Memory B cell (primary cell): ENCODE data around the gene ETV7.
A peak's percentile ranks its signal among the peaks of the same experiment; 100 is the strongest.
"Not testable (repeated sequence)": the region's sequence is repeated elsewhere in the genome, so short reads cannot be mapped to it uniquely, and the experiment has no call there.

Experiments used
- ATAC-seq: fragments of 150-1000 bp; cut with Tn5 transposase; 2 replicates; pipeline ENCODE4 v1.10.0; 2021; ENCODE audit warnings: low read depth, mild to moderate bottlenecking, moderate library complexity
- DNase-seq, 2 donors: peaks; one replicate each; pipeline ENCODE4 v3.0.0; 2022; ENCODE audit warnings: low spot score in 2 of 2
- H3K27ac Mint-ChIP-seq: one replicate; pipeline ENCODE4 v1.8.0; 2022; ENCODE audit warnings: mild to moderate bottlenecking, moderate library complexity, mixed read lengths
- H3K27me3 Mint-ChIP-seq: one replicate; pipeline ENCODE4 v1.8.0; 2022; ENCODE audit warnings: mixed read lengths
- H3K36me3 Mint-ChIP-seq: one replicate; pipeline ENCODE4 v1.8.0; 2022; ENCODE audit warnings: mild to moderate bottlenecking, mixed read lengths
- H3K4me1 Mint-ChIP-seq: one replicate; pipeline ENCODE4 v1.8.0; 2022; ENCODE audit warnings: mixed read lengths
- H3K4me3 Mint-ChIP-seq: one replicate; pipeline ENCODE4 v1.8.0; 2022; ENCODE audit warnings: mild to moderate bottlenecking, moderate library complexity, mixed read lengths
- H3K9me3 Mint-ChIP-seq: one replicate; pipeline ENCODE4 v1.8.0; 2022; ENCODE audit warnings: mixed read lengths

The ETV7 gene

GRCh38 chr6:36409718-36410117, 22.2 kb upstream of the ETV7 start:
- not testable (repeated sequence) for H3K27me3 Mint-ChIP-seq, DNase-seq, H3K9me3 Mint-ChIP-seq, H3K36me3 Mint-ChIP-seq, H3K4me1 Mint-ChIP-seq, H3K4me3 Mint-ChIP-seq, ATAC-seq, H3K27ac Mint-ChIP-seq

GRCh38 chr6:36404164-36404563, 16.7 kb upstream of the ETV7 start:
- Mint-ChIP-seq H3K4me1 (peaks cover 7% of the 10 kb centered on the region), H3K4me3 (no peak overlapping the region), H3K9me3 (no peaks in the 10 kb centered on the region), H3K27ac (no peak overlapping the region), H3K36me3 (peaks cover 2% of the 10 kb centered on the region), H3K27me3 (peaks cover 13% of the 10 kb centered on the region)
- DNase-seq (no peak), ATAC-seq (no peak)

GRCh38 chr6:36402481-36402880, 15.0 kb upstream of the ETV7 start:
- ATAC-seq, result no peak
- no peak for DNase-seq
- Mint-ChIP-seq H3K4me1 (peaks cover 7% of the 10 kb centered on the region), H3K9me3 (no peaks in the 10 kb centered on the region), H3K4me3 (no peak overlapping the region), H3K36me3 (peaks cover 2% of the 10 kb centered on the region), H3K27ac (no peak overlapping the region), H3K27me3 (peaks cover 16% of the 10 kb centered on the region)

GRCh38 chr6:36399970-36400369, 12.5 kb upstream of the ETV7 start:
- peak; percentile 61 for ATAC-seq

GRCh38 chr6:36392621-36393020, 5.2 kb upstream of the ETV7 start:
- DNase-seq, result no peak
- H3K27ac Mint-ChIP-seq, result no peak overlapping the region
- peaks cover 16% of the 10 kb centered on the region for H3K27me3 Mint-ChIP-seq
- no peaks in the 10 kb centered on the region for H3K9me3 Mint-ChIP-seq
- H3K36me3 Mint-ChIP-seq, result no peaks in the 10 kb centered on the region
- no peak overlapping the region for H3K4me3 Mint-ChIP-seq
- peaks cover 5% of the 10 kb centered on the region for H3K4me1 Mint-ChIP-seq
- ATAC-seq, result no peak

More at GRCh38 chr6:36399970-36400369, 12.5 kb upstream of the ETV7 start:
- Mint-ChIP-seq H3K27ac (no peak overlapping the region), H3K27me3 (peaks cover 9% of the 10 kb centered on the region), H3K9me3 (no peaks in the 10 kb centered on the region), H3K36me3 (peaks cover 2% of the 10 kb centered on the region), H3K4me3 (no peak overlapping the region), H3K4me1 (peaks cover 7% of the 10 kb centered on the region)
- no peak for DNase-seq

GRCh38 chr6:36389353-36389752, 1.9 kb upstream of the ETV7 start:
- Mint-ChIP-seq H3K9me3 (no peaks in the 10 kb centered on the region), H3K4me3 (no peak overlapping the region), H3K27ac (no peak overlapping the region), H3K27me3 (peaks cover 22% of the 10 kb centered on the region), H3K36me3 (no peaks in the 10 kb centered on the region), H3K4me1 (peaks cover 14% of the 10 kb centered on the region)
- DNase-seq, result no peak
- ATAC-seq, result no peak

- H3K27ac Mint-ChIP-seq, result peak overlapping the region; percentile 21
- peak in 1 of 2 donors; percentile 32 for DNase-seq
- H3K27me3 Mint-ChIP-seq, result peaks cover 17% of the 10 kb centered on the region
- peak; percentile 54 for ATAC-seq
- no peaks in the 10 kb centered on the region for H3K36me3 Mint-ChIP-seq
- peaks cover 20% of the 10 kb centered on the region for H3K4me1 Mint-ChIP-seq
- no peaks in the 10 kb centered on the region for H3K9me3 Mint-ChIP-seq
- H3K4me3 Mint-ChIP-seq, result peak overlapping the region; percentile 80
Measured at GRCh38 chr6:36386495-36387439, 702 bp downstream of the ETV7 start.

- Mint-ChIP-seq H3K4me3 (no peak overlapping the region), H3K27ac (no peak overlapping the region), H3K36me3 (no peaks in the 10 kb centered on the region), H3K27me3 (peaks cover 11% of the 10 kb centered on the region), H3K9me3 (no peaks in the 10 kb centered on the region), H3K4me1 (peaks cover 20% of the 10 kb centered on the region)
- DNase-seq (no peak), ATAC-seq (no peak)
Measured at GRCh38 chr6:36384095-36384494, 3.4 kb downstream of the ETV7 start.

GRCh38 chr6:36383606-36384005, 3.9 kb downstream of the ETV7 start:
- Mint-ChIP-seq H3K36me3 (no peaks in the 10 kb centered on the region), H3K27ac (peak overlapping the region; percentile 56), H3K4me3 (no peak overlapping the region), H3K27me3 (peaks cover 11% of the 10 kb centered on the region), H3K4me1 (peaks cover 23% of the 10 kb centered on the region), H3K9me3 (no peaks in the 10 kb centered on the region)
- DNase-seq (no peak), ATAC-seq (no peak)

GRCh38 chr6:36382976-36383375, 4.5 kb downstream of the ETV7 start:
- DNase-seq (no peak), ATAC-seq (no peak)
- H3K9me3 Mint-ChIP-seq, result no peaks in the 10 kb centered on the region
- H3K36me3 Mint-ChIP-seq, result no peaks in the 10 kb centered on the region
- H3K4me3 Mint-ChIP-seq, result peak overlapping the region; percentile 37
- peaks cover 21% of the 10 kb centered on the region for H3K4me1 Mint-ChIP-seq
- peaks cover 6% of the 10 kb centered on the region for H3K27me3 Mint-ChIP-seq
- peak overlapping the region; percentile 56 for H3K27ac Mint-ChIP-seq

- Mint-ChIP-seq H3K4me3 (no peak overlapping the region), H3K36me3 (no peaks in the 10 kb centered on the region), H3K27me3 (peaks cover 3% of the 10 kb centered on the region), H3K27ac (no peak overlapping the region), H3K4me1 (peaks cover 17% of the 10 kb centered on the region), H3K9me3 (no peaks in the 10 kb centered on the region)
- no peak for ATAC-seq
- no peak for DNase-seq
Measured at GRCh38 chr6:36381502-36382389, 5.7 kb downstream of the ETV7 start.

GRCh38 chr6:36380166-36380565, 7.3 kb downstream of the ETV7 start:
- Mint-ChIP-seq H3K27ac (no peak overlapping the region), H3K27me3 (no peaks in the 10 kb centered on the region), H3K36me3 (no peaks in the 10 kb centered on the region), H3K4me3 (no peak overlapping the region), H3K4me1 (peaks cover 11% of the 10 kb centered on the region), H3K9me3 (no peaks in the 10 kb centered on the region)
- DNase-seq, result no peak
- ATAC-seq, result no peak

GRCh38 chr6:36378936-36379335, 8.5 kb downstream of the ETV7 start:
- H3K4me3 Mint-ChIP-seq, result no peak overlapping the region
- H3K27me3 Mint-ChIP-seq, result no peaks in the 10 kb centered on the region
- no peaks in the 10 kb centered on the region for H3K9me3 Mint-ChIP-seq
- H3K4me1 Mint-ChIP-seq, result peaks cover 11% of the 10 kb centered on the region
- ATAC-seq (no peak), DNase-seq (no peak)
- peak overlapping the region; percentile 22 for H3K27ac Mint-ChIP-seq
- no peaks in the 10 kb centered on the region for H3K36me3 Mint-ChIP-seq

- DNase-seq (no peak), ATAC-seq (no peak)
- peak overlapping the region; percentile 43 for H3K4me3 Mint-ChIP-seq
- H3K27me3 Mint-ChIP-seq, result no peaks in the 10 kb centered on the region
- H3K36me3 Mint-ChIP-seq, result no peaks in the 10 kb centered on the region
- H3K9me3 Mint-ChIP-seq, result no peaks in the 10 kb centered on the region
- H3K27ac Mint-ChIP-seq, result peak overlapping the region; percentile 22
- peaks cover 11% of the 10 kb centered on the region for H3K4me1 Mint-ChIP-seq
Measured at GRCh38 chr6:36378243-36378920, 9.1 kb downstream of the ETV7 start.
